Measurements from ENCODE around the gene MAP2K5.

MAP2K5 gene

DNA sequence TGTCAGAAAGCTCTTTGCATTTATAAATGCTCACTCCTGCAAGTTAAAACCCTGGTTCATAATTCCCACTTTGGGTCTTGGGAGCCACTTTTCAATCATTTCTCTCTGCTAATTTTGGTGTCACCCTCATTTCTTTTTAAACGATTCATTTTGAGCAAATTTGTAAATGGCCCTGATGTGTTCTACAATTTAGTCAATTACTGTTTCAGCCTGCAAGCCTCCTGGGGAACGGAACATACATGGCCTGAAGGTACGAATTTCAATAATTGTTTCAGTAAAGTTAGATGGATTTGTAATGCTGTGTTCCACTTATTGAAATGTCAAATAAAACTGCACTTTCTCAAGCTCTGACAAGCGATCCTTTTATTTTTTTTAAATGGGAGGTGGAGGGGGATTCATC, 43.2 kb downstream of the MAP2K5 start:
- H4K20me1 ChIP-seq (ENCODE audit: insufficient read depth, low read length) = no peaks in the 10 kb centered on the region
- TF ChIP-seq EZH2 (optimal IDR thresholded peaks at IDR 0.05; ENCODE audit: low read depth, low read length) (no peak), EZH2phosphoT487 (IDR thresholded peaks at IDR 0.05; ENCODE audit: low read length) (no peak), CTCF (IDR thresholded peaks at IDR 0.05; ENCODE audit: low read length) (no peak)
- DNase-seq = no peak
- no peak overlapping the region for H3K4me2 ChIP-seq (ENCODE audit: low read depth, low read length)
- H3K4me3 ChIP-seq (ENCODE audit: low read length) = no peak overlapping the region
- no peaks in the 10 kb centered on the region for H3K27me3 ChIP-seq (replicated peaks; ENCODE audit: insufficient read depth, low read length)
- no peaks in the 10 kb centered on the region for H3F3A ChIP-seq (ENCODE audit: insufficient read depth, low read length)
- no peak overlapping the region for H3K9ac ChIP-seq (ENCODE audit: low read length)
- H3K9me2 ChIP-seq (replicated peaks; ENCODE audit: insufficient read depth, low read length) = no peaks in the 10 kb centered on the region
- H3K27ac ChIP-seq (ENCODE audit: low read length) = no peak overlapping the region
- no peak overlapping the region for H2AFZ ChIP-seq (ENCODE audit: low read length)
- no peaks in the 10 kb centered on the region for H3K79me2 ChIP-seq (ENCODE audit: low read length)
- no peaks in the 10 kb centered on the region for H3K9me3 ChIP-seq (replicated peaks; ENCODE audit: insufficient read depth, low read length)
- no peaks in the 10 kb centered on the region for H3K4me1 ChIP-seq (ENCODE audit: low read length)
- H3K36me3 ChIP-seq (replicated peaks; ENCODE audit: insufficient read depth, low read length) = no peaks in the 10 kb centered on the region

- Histone ChIP-seq H3K79me2 (ENCODE audit: low read length) (no peaks in the 10 kb centered on the region), H3K9me3 (replicated peaks; ENCODE audit: insufficient read depth, low read length) (no peaks in the 10 kb centered on the region), H3K36me3 (replicated peaks; ENCODE audit: insufficient read depth, low read length) (no peaks in the 10 kb centered on the region), H3F3A (ENCODE audit: insufficient read depth, low read length) (no peaks in the 10 kb centered on the region), H3K4me2 (ENCODE audit: low read depth, low read length) (no peak overlapping the region), H2AFZ (ENCODE audit: low read length) (no peak overlapping the region), H3K4me1 (ENCODE audit: low read length) (no peaks in the 10 kb centered on the region), H3K27me3 (replicated peaks; ENCODE audit: insufficient read depth, low read length) (no peaks in the 10 kb centered on the region), H4K20me1 (ENCODE audit: insufficient read depth, low read length) (no peaks in the 10 kb centered on the region), H3K9ac (ENCODE audit: low read length) (no peak overlapping the region), H3K4me3 (ENCODE audit: low read length) (no peak overlapping the region), H3K9me2 (replicated peaks; ENCODE audit: insufficient read depth, low read length) (no peaks in the 10 kb centered on the region), H3K27ac (ENCODE audit: low read length) (no peak overlapping the region)
- TF ChIP-seq CTCF (IDR thresholded peaks at IDR 0.05; ENCODE audit: low read length) = no peak
- TF ChIP-seq EZH2 (optimal IDR thresholded peaks at IDR 0.05; ENCODE audit: low read depth, low read length) = no peak
- no peak for TF ChIP-seq EZH2phosphoT487 (IDR thresholded peaks at IDR 0.05; ENCODE audit: low read length)
- no peak for DNase-seq
These were observed 44.8 kb downstream of the MAP2K5 start for GRCh38 chr15:67587331-67587730.

GRCh38 chr15:67587754-67588153, 45.3 kb downstream of the MAP2K5 start:
- H3K9me2 ChIP-seq (replicated peaks; ENCODE audit: insufficient read depth, low read length) = no peaks in the 10 kb centered on the region
- no peaks in the 10 kb centered on the region for H3K79me2 ChIP-seq (ENCODE audit: low read length)
- TF ChIP-seq CTCF (IDR thresholded peaks at IDR 0.05; ENCODE audit: low read length) = no peak
- no peak for TF ChIP-seq EZH2phosphoT487 (IDR thresholded peaks at IDR 0.05; ENCODE audit: low read length)
- no peak for TF ChIP-seq EZH2 (optimal IDR thresholded peaks at IDR 0.05; ENCODE audit: low read depth, low read length)
- no peak overlapping the region for H3K4me3 ChIP-seq (ENCODE audit: low read length)
- H3F3A ChIP-seq (ENCODE audit: insufficient read depth, low read length) = no peaks in the 10 kb centered on the region
- DNase-seq = no peak
- H3K9me3 ChIP-seq (replicated peaks; ENCODE audit: insufficient read depth, low read length) = no peaks in the 10 kb centered on the region
- H4K20me1 ChIP-seq (ENCODE audit: insufficient read depth, low read length) = no peaks in the 10 kb centered on the region
- no peaks in the 10 kb centered on the region for H3K4me1 ChIP-seq (ENCODE audit: low read length)
- no peak overlapping the region for H3K4me2 ChIP-seq (ENCODE audit: low read depth, low read length)
- no peaks in the 10 kb centered on the region for H3K36me3 ChIP-seq (replicated peaks; ENCODE audit: insufficient read depth, low read length)
- no peaks in the 10 kb centered on the region for H3K27me3 ChIP-seq (replicated peaks; ENCODE audit: insufficient read depth, low read length)
- no peak overlapping the region for H3K27ac ChIP-seq (ENCODE audit: low read length)
- no peak overlapping the region for H3K9ac ChIP-seq (ENCODE audit: low read length)
- H2AFZ ChIP-seq (ENCODE audit: low read length) = no peak overlapping the region

All from MM.1S (cell line).